ENCODE data around the gene MC1R. TPM values are rescaled to one million over a fixed set of nuclear protein-coding genes. Genes with fewer than 3 reads are reported as not detected.

The MC1R gene
- total and polyA plus RNA-seq, 4 donors = 0.19 to 3.3 (median 0.30) TPM

DNA sequence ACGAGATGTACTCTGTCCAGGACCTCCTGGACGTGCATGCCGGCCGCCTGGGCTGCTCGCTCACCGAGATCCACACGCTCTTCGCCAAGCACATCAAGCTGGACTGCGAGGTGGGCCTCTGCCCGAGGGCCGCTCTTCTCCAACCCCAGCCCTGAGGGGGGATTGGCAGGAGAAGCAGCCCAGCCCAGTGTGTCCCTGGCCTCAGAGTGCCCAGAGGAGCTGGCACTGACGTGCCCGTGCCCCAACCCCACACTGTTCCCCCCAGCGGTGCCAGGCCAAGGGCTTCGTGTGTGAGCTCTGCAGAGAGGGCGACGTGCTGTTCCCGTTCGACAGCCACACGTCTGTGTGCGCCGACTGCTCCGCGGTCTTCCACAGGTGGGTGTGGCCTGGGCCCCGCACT is 45.5 kb downstream of the MC1R start:
- Histone ChIP-seq H3K36me3 (ENCODE audit: control insufficient read depth in 4 of 4, insufficient read depth in 3 of 4, low read depth in 1 of 4, low read length in 3 of 4) (peaks cover 0 to 31% (median 1%) of the 10 kb centered on the region in 4 donors), H3K27ac (ENCODE audit: low read depth in 1 of 2, low read length in 2 of 2) (no peak overlapping the region), H3K4me1 (ENCODE audit: control insufficient read depth in 4 of 4, insufficient read depth in 4 of 4, low read length in 3 of 4) (no peaks in the 10 kb centered on the region), H3K9me3 (ENCODE audit: control insufficient read depth in 4 of 4, low read length in 3 of 4) (no peaks in the 10 kb centered on the region), H3K4me3 (ENCODE audit: low read depth in 1 of 3, low read length in 3 of 3) (no peak overlapping the region), H3K27me3 (ENCODE audit: control insufficient read depth in 4 of 4, insufficient read depth in 4 of 4, low read length in 3 of 4) (no peaks in the 10 kb centered on the region), H3K9ac (ENCODE audit: low read depth in 1 of 2, low read length in 2 of 2) (no peak overlapping the region)
- no peak for DNase-seq (ENCODE audit: low spot score)
- WGBS = 94% methylated on average over 25 of the region's 25 CpGs
- TF ChIP-seq RXRA (IDR thresholded peaks at IDR 0.05) (no peak), SP1 (IDR thresholded peaks at IDR 0.05) (no peak), HNF4G (IDR thresholded peaks at IDR 0.05) (no peak), ZBTB33 (IDR thresholded peaks at IDR 0.05) (no peak)
- TF ChIP-seq, protein P1, sequence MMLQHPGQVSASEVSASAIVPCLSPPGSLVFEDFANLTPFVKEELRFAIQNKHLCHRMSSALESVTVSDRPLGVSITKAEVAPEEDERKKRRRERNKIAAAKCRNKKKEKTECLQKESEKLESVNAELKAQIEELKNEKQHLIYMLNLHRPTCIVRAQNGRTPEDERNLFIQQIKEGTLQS (IDR thresholded peaks at IDR 0.05) = no peak

- no peak for DNase-seq (ENCODE audit: low spot score)
- Histone ChIP-seq H3K27me3 (ENCODE audit: control insufficient read depth in 4 of 4, insufficient read depth in 4 of 4, low read length in 3 of 4) (no peaks in the 10 kb centered on the region), H3K27ac (ENCODE audit: low read depth in 1 of 2, low read length in 2 of 2) (no peak overlapping the region), H3K9me3 (ENCODE audit: control insufficient read depth in 4 of 4, low read length in 3 of 4) (no peaks in the 10 kb centered on the region), H3K9ac (ENCODE audit: low read depth in 1 of 2, low read length in 2 of 2) (no peak overlapping the region), H3K4me1 (ENCODE audit: control insufficient read depth in 4 of 4, insufficient read depth in 4 of 4, low read length in 3 of 4) (peaks cover 0 to 3% (median 0%) of the 10 kb centered on the region in 4 donors), H3K36me3 (ENCODE audit: control insufficient read depth in 4 of 4, insufficient read depth in 3 of 4, low read depth in 1 of 4, low read length in 3 of 4) (peaks cover 0 to 25% (median 1%) of the 10 kb centered on the region in 4 donors), H3K4me3 (ENCODE audit: low read depth in 1 of 3, low read length in 3 of 3) (no peak overlapping the region)
- WGBS = 95% methylated on average over 30 of the region's 30 CpGs
- TF ChIP-seq, protein P2, sequence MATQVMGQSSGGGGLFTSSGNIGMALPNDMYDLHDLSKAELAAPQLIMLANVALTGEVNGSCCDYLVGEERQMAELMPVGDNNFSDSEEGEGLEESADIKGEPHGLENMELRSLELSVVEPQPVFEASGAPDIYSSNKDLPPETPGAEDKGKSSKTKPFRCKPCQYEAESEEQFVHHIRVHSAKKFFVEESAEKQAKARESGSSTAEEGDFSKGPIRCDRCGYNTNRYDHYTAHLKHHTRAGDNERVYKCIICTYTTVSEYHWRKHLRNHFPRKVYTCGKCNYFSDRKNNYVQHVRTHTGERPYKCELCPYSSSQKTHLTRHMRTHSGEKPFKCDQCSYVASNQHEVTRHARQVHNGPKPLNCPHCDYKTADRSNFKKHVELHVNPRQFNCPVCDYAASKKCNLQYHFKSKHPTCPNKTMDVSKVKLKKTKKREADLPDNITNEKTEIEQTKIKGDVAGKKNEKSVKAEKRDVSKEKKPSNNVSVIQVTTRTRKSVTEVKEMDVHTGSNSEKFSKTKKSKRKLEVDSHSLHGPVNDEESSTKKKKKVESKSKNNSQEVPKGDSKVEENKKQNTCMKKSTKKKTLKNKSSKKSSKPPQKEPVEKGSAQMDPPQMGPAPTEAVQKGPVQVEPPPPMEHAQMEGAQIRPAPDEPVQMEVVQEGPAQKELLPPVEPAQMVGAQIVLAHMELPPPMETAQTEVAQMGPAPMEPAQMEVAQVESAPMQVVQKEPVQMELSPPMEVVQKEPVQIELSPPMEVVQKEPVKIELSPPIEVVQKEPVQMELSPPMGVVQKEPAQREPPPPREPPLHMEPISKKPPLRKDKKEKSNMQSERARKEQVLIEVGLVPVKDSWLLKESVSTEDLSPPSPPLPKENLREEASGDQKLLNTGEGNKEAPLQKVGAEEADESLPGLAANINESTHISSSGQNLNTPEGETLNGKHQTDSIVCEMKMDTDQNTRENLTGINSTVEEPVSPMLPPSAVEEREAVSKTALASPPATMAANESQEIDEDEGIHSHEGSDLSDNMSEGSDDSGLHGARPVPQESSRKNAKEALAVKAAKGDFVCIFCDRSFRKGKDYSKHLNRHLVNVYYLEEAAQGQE (IDR thresholded peaks at IDR 0.05) = no peak
- TF ChIP-seq FOXA1 (IDR thresholded peaks at IDR 0.05) = no peak
- no peak for TF ChIP-seq GABPA (IDR thresholded peaks at IDR 0.05 in 1 of 2, conservative IDR thresholded peaks at IDR 0.05 in 1 of 2)
- no peak for TF ChIP-seq TAF1 (conservative IDR thresholded peaks at IDR 0.05)
- TF ChIP-seq YY1 (IDR thresholded peaks at IDR 0.05) = no peak
Measured at GRCh38 chr16:89965447-89966225, 47.0 kb downstream of the MC1R start.

- Histone ChIP-seq H3K27me3 (ENCODE audit: control insufficient read depth in 4 of 4, insufficient read depth in 4 of 4, low read length in 3 of 4) (no peaks in the 10 kb centered on the region), H3K4me3 (ENCODE audit: low read depth in 1 of 3, low read length in 3 of 3) (no peak overlapping the region), H3K9ac (ENCODE audit: low read depth in 1 of 2, low read length in 2 of 2) (no peak overlapping the region), H3K4me1 (ENCODE audit: control insufficient read depth in 4 of 4, insufficient read depth in 4 of 4, low read length in 3 of 4) (peaks cover 3 to 13% (median 10%) of the 10 kb centered on the region in 4 donors), H3K9me3 (ENCODE audit: control insufficient read depth in 4 of 4, low read length in 3 of 4) (no peaks in the 10 kb centered on the region), H3K27ac (ENCODE audit: low read depth in 1 of 2, low read length in 2 of 2) (no peak overlapping the region), H3K36me3 (ENCODE audit: control insufficient read depth in 4 of 4, insufficient read depth in 3 of 4, low read depth in 1 of 4, low read length in 3 of 4) (peaks cover 0 to 15% (median 1%) of the 10 kb centered on the region in 4 donors)
- no peak for DNase-seq (ENCODE audit: low spot score)
- TF ChIP-seq, protein P2 (IDR thresholded peaks at IDR 0.05) = no peak
- no peak for TF ChIP-seq NR2F2 (IDR thresholded peaks at IDR 0.05)
- TF ChIP-seq GABPA (IDR thresholded peaks at IDR 0.05 in 1 of 2, conservative IDR thresholded peaks at IDR 0.05 in 1 of 2) = no peak
- no peak for TF ChIP-seq RXRA (IDR thresholded peaks at IDR 0.05)
- no peak for TF ChIP-seq HNF4G (IDR thresholded peaks at IDR 0.05)
- no peak for TF ChIP-seq YY1 (IDR thresholded peaks at IDR 0.05)
- TF ChIP-seq TAF1 (conservative IDR thresholded peaks at IDR 0.05) = no peak
- no peak for TF ChIP-seq ZBTB33 (IDR thresholded peaks at IDR 0.05)
- no peak for TF ChIP-seq FOXA1 (IDR thresholded peaks at IDR 0.05)
- TF ChIP-seq, protein P3, sequence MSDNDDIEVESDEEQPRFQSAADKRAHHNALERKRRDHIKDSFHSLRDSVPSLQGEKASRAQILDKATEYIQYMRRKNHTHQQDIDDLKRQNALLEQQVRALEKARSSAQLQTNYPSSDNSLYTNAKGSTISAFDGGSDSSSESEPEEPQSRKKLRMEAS (IDR thresholded peaks at IDR 0.05) = no peak
- 90% methylated on average over 9 of the region's 9 CpGs for WGBS
Measured at GRCh38 chr16:89966756-89967155, 48.1 kb downstream of the MC1R start.
